Stimulated activated CD4-positive, alpha-beta T cell treated with anti-CD3 and anti-CD28 coated beads, Interleukin-12 subunit alpha, Interleukin-12 subunit beta, amount 100 ng/mL, for 48 hours (primary cell): Measurements from ENCODE around the gene ZNF700.
"Not testable (repeated sequence)": the region's sequence is repeated elsewhere in the genome, so short reads cannot be mapped to it uniquely, and the experiment has no call there.

ENCODE experiments used
- DNase-seq, 3 donors: peaks; one replicate each; pipeline ENCODE4 v3.0.0-alpha.2; 2020; ENCODE audit warnings: low read depth in 2 of 3, low spot score in 1 of 3

ZNF700 gene

DNA sequence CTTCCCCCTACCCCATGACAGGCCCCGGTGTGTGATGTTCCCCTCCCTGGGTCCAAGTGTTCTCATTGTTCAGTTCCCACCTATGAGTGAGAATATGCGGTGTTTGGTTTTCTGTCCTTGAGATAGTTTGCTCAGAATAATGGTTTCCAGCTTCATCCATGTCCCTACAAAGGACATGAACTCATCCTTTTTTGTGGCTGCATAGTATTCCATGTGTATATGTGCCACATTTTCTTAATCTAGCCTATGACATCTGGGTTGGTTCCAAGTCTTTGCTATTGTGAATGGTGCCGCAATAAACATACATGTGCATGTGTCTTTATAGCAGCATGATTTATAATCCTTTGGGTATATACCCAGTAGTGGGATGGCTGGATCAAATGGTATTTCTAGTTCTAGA lies 13.5 kb downstream of the ZNF700 start:
- DNase-seq, result not testable (repeated sequence)

GRCh38 chr19:11941361-11941887 lies 16.5 kb downstream of the ZNF700 start:
- DNase-seq, result not testable (repeated sequence)

DNA sequence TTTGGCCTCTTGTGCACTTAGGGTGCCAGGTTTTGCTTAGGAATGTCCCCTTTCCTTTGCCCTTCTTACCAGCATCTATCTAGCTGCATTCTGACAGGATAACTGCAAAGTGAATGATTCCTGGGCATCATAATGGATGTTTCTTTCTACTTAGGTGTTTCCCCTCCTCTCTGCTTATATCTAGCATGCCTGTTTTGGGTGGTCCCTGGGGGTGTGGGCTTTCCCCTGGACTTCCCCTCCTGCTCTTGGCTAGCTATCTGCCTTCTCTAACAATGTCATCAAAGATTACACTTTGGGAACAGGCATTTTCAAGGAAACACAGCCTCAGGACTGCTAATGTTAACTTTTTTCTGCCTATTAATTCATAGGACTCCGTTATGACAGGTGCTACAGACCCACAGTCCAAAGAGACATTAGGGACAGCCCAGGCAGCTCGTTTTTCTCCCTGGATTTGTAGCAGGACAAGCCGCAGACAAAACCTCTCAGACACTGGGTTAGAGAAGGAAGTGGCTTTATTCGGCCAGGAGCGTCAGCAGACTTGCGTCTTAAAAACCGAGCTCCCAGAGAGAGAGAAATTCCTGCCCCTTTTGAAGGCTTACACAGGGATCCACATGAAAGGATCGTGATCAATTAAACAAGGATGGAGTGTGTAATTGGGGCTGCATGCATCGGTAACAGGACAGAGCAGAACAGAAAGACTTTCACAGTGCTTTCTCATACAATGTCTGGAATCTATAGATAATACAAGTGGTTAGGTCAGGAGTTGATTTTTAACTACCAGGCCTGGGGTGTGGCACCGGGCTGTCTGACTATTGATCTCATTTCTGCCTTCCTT lies 17.3 kb downstream of the ZNF700 start:
- no peak for DNase-seq

DNA sequence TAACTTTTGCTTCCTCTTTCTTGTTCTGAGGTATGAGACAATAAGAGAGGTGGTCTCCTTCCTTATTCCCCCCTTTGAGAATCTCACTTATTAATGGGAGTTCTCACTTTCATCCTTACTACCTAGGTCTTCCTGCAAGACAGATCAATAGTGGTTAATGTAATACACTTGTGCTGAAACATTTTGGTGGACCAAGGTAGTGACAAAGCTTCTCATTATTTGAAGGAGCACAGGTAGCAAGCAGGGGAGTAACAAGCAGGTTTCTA lies 17.9 kb downstream of the ZNF700 start:
- DNase-seq, result no peak

- no peak for DNase-seq
Observed at GRCh38 chr19:11944656-11945055, 19.7 kb downstream of the ZNF700 start.

DNA sequence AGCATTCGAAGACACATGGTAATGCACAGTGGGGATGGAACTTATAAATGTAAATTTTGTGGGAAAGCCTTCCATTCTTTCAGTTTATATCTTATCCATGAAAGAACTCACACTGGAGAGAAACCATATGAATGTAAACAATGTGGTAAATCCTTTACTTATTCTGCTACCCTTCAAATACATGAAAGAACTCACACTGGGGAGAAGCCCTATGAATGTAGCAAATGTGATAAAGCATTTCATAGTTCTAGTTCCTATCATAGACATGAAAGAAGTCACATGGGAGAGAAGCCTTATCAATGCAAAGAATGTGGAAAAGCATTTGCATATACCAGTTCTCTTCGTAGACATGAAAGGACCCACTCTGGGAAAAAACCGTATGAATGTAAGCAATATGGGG lies 23.7 kb downstream of the ZNF700 start:
- DNase-seq, result no peak

DNA sequence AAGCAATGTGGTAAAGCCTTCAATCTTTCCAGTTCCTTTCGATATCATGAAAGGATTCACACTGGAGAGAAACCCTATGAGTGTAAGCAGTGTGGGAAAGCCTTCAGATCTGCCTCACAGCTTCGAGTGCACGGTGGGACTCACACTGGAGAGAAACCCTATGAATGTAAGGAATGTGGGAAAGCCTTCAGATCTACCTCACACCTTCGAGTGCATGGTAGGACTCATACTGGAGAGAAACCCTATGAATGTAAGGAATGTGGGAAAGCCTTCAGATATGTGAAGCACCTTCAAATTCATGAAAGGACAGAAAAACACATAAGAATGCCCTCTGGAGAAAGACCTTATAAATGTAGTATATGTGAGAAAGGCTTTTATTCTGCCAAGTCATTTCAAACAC lies 24.3 kb downstream of the ZNF700 start:
- no peak for DNase-seq

DNA sequence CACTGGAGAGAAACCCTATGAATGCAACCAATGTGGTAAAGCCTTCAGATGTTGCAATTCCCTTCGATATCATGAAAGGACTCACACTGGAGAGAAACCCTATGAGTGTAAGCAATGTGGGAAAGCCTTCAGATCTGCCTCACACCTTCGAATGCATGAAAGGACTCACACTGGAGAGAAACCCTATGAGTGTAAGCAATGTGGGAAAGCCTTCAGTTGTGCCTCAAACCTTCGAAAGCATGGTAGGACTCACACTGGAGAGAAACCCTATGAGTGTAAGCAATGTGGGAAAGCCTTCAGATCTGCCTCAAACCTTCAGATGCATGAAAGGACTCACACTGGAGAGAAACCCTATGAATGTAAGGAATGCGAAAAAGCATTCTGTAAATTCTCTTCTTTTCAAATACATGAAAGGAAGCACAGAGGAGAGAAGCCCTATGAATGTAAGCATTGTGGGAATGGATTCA lies 24.7 kb downstream of the ZNF700 start:
- not testable (repeated sequence) for DNase-seq

- DNase-seq, result no peak
Observed at GRCh38 chr19:11950312-11950711, 25.4 kb downstream of the ZNF700 start.

DNA sequence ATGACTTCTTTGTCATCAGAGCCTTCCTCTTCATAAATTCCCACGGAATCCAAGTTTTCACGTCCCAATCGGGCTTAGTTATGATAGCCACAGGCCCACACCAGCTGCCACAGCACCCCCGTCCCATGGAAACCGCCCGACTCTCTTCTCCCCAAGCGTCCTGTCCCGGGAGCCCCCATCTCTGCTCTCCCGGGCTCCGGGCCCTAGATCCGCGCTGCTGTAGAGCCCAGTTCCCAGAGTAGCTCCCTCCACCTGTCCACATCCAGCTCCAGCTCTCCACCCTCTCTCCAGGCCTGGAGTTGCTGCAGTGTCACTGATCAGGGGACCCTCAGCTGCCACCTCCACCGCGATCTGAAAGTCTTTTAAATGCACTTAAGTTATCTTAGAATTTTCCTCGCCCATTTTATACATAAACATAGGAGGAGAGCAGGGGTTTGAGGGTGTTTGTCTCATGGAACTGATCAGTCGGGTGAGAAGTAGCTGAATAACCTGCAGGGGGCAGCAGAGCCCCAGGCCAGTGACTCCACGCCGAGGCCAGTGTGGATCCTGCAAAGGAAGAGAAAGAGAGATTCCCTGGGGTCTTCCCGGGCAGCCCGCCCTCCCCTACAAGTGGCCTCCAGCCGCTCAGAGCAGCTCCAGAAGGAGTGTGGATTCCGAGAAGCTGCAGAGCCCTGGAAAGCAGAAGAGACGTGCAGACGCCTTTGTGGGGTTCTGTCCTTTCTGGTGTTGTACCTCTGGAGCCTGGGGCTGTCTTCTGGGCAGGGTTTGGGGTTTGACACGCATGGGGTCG lies 38.9 kb downstream of the ZNF700 start:
- peak; percentile 45 to 66 (median 61) for DNase-seq

DNA sequence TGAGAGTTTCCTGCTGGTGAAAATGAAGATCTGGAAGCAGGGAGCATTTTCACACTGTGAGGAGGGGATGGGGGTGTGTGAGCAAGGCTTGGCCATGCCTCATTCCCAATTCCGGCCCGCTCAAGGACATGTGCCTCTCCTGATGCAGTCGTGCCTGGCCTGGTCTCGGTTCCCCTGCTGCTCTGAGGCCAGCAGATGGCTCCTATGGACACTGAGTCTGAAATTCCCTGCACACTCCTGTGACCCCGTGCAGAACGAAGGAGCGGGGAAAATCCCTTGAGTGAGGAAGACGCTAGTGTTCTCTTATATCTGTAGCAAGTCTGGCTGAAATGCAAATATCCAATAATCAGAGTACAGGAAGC lies 39.6 kb downstream of the ZNF700 start:
- DNase-seq, result no peak

- DNase-seq, result peak; percentile 79 to 85 (median 83)
Observed at GRCh38 chr19:11964858-11965645, 40.1 kb downstream of the ZNF700 start, which contains the start of gene ZNF763. Gene ZNF763 (plus strand): TSS chr19:11965040. CDS start chr19:11965209, 169 bp downstream.

DNA sequence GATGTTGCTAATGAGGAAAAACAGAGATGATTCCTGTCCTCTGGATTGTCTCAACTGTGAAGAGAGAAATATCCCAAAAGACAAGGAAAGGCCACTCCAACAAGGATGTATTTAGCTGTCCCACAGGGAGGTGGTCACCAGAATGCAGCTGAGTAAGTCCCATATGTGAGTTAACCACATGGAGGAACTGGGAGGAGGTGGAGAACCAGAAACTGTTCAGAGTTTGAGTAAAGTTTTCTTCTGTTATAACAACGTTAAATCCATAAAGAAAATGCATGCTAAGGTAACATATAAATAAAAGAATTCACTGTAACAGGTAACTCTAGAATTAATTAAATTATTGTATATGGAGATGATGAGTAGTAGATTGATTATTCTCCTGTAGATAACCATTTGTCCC lies 45.3 kb downstream of the ZNF700 start:
- DNase-seq, result no peak

- DNase-seq, result no peak
Observed at GRCh38 chr19:11971041-11971440, 46.1 kb downstream of the ZNF700 start.

DNA sequence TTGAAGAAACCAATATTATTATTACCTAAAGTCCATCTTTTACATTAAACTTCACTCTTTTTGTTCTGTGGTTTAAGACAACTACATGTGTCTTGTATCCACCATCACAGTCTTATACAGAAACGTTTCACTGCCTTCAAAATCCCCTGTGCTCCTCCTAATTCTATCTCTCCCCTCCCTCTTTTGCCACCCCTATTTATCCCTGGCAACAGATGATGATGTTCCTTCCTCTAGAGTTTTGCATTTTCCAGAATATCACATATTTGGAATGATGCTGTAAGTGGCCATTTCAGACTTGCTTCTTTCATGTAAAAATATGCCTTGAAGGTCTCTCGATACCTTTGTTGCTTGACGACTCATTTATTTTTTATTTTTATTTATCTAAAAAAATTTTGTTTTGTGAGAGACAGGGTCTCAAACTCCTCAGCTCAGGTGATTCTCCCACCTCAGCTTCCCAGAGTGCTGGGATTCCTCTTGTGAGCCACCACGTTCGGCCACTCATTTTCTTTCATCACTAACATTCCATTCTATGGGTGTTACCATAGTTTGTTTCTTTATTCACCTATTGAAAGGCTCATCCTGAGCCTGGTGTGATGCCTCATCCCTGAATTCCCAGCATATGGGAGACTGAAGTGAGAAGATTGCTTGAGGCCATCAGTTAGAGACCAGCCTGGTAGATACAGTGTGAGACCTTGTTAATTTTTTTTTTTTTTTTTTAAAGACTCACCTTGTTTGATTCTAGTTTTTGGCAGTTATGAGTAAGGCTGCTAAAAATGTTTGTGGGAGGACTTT lies 48.3 kb downstream of the ZNF700 start:
- DNase-seq, result no peak

DNA sequence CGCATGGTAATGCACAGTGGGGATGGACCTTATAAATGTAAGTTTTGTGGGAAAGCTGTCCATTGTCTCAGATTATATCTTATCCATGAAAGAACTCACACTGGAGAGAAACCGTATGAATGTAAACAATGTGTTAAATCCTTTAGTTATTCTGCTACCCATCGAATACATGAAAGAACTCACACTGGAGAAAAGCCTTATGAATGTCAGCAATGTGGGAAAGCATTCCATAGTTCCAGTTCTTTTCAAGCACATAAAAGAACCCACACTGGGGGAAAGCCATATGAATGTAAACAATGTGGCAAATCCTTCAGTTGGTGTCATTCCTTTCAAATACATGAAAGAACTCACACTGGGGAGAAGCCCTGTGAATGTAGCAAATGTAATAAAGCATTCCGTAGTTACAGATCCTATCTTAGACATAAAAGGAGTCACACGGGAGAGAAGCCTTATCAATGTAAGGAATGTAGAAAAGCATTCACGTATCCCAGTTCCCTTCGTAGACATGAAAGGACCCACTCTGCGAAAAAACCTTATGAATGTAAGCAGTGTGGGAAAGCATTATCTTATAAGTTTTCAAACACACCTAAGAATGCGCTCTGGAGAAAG lies 53.7 kb downstream of the ZNF700 start:
- no peak for DNase-seq

DNA sequence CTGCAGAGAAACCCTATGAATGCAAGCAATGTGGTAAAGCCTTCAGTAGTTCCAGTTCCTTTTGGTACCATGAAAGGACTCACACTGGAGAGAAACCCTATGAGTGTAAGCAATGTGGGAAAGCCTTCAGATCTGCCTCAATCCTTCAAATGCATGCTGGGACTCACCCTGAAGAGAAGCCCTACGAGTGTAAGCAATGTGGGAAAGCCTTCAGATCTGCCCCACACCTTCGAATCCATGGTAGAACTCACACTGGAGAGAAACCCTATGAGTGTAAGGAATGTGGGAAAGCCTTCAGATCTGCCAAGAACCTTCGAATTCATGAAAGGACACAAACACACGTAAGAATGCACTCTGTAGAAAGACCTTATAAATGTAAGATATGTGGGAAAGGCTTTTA lies 54.6 kb downstream of the ZNF700 start:
- no peak for DNase-seq

DNA sequence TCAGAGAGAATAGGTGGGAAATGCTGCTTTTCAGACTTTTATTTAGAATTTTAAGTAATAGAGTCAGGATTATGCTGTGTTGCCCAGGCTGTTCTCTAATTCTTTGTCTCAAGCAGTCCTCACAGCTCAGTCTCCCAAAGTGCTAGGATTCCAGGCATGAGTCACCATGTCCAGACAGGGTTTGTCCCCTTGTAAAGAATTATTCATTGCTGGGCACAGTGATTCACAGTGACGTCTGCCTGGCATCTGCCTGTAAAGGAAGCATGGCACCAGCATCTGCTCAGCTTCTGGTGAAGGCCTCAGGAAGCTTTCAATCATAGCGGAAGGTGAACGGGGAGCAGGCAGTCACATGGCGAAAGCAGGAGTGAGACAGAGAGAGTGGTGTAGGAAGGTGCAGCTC lies 57.6 kb downstream of the ZNF700 start:
- no peak for DNase-seq

DNA sequence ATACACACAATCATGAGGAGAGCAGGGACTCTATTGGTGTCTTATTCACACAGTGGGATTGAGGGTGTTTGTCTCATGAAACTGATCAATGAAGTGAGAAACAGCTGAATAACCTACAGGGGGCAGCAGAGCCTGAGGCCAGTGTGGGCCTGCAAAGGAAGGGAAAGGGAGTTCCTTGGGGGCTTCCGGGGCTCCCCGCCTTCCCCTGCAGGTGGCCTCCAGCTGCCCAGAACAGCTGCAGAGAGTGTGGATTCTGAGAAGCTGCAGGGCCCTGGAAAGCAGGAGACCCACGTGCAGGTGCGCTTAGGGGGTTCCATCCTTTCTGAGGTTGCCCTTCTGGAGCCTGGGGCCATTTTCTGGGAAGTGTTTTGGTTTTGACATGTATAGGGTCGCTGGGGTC lies 60.1 kb downstream of the ZNF700 start:
- DNase-seq, result no peak

DNA sequence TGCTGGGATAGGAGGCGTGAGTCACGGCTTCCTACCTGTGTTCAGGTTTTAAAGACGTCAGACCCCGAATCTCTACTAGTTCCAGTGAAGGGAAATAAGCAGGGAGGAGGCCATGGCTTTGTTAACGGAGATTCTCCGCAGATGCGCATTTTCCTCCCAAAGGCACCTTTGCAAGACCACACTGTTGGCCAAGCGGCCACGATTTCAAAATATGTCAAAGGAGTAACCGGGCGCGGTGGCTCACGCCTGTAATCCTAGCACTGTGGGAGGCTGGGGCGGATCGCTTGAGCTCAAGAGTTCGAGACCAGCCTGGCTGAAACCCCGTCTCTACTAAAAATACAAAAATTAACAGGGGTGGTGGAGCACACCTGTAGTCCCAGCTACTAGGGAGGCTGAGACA lies 61.8 kb downstream of the ZNF700 start:
- DNase-seq, result no peak
